GM04503 (cell line): Measurements from ENCODE around the gene TAGLN.

ENCODE experiments used
- DNase-seq: peaks from one replicate; pipeline ENCODE4 v3.0.0-alpha.2; 2012; ENCODE audit warnings: low read depth

Gene TAGLN

GRCh38 chr11:117199053-117199915 is at the start of gene TAGLN:
TSS of gene TAGLN (plus strand) at chr11:117199370. CDS start at chr11:117203014, 3,644 bp downstream.
- peak; percentile 85 for DNase-seq

- no peak for DNase-seq
Measured at GRCh38 chr11:117152066-117152465, 47.1 kb upstream of the TAGLN start.

GRCh38 chr11:117154468-117154867 is 44.7 kb upstream of the TAGLN start:
- no peak for DNase-seq

GRCh38 chr11:117157507-117157906 is 41.7 kb upstream of the TAGLN start:
- DNase-seq, result no peak

GRCh38 chr11:117159892-117160291 is 39.3 kb upstream of the TAGLN start:
- DNase-seq, result no peak

- no peak for DNase-seq
Measured at GRCh38 chr11:117160826-117161225, 38.3 kb upstream of the TAGLN start.

GRCh38 chr11:117166491-117166890 is 32.7 kb upstream of the TAGLN start:
- DNase-seq, result no peak

- DNase-seq, result no peak
Measured at GRCh38 chr11:117169736-117170135, 29.4 kb upstream of the TAGLN start.

- DNase-seq, result no peak
Measured at GRCh38 chr11:117170210-117170609, 29.0 kb upstream of the TAGLN start.

- DNase-seq, result no peak
Measured at GRCh38 chr11:117171007-117171403, 28.2 kb upstream of the TAGLN start.

GRCh38 chr11:117171404-117172061 is 27.6 kb upstream of the TAGLN start:
- DNase-seq, result no peak

GRCh38 chr11:117172724-117173421 is 26.3 kb upstream of the TAGLN start:
- DNase-seq, result no peak

GRCh38 chr11:117175104-117175503 is 24.1 kb upstream of the TAGLN start:
- no peak for DNase-seq

GRCh38 chr11:117175781-117176180 is 23.4 kb upstream of the TAGLN start:
- no peak for DNase-seq

GRCh38 chr11:117176186-117176585 is 23.0 kb upstream of the TAGLN start:
- DNase-seq, result no peak

GRCh38 chr11:117177534-117178209 is 21.5 kb upstream of the TAGLN start:
- DNase-seq, result no peak

- DNase-seq, result peak; percentile 51
Measured at GRCh38 chr11:117178210-117179034, 20.7 kb upstream of the TAGLN start, which contains the start of gene SIDT2. TSS of gene SIDT2 (plus strand) at chr11:117178743. CDS start at chr11:117179264, 521 bp downstream.

- no peak for DNase-seq
Measured at GRCh38 chr11:117179048-117179999, 19.8 kb upstream of the TAGLN start.

GRCh38 chr11:117180020-117180419 is 19.1 kb upstream of the TAGLN start:
- no peak for DNase-seq
